ENCODE data around the gene SHOC2. TPM values are rescaled to one million over a fixed set of nuclear protein-coding genes. Genes with fewer than 3 reads are reported as not detected.

The SHOC2 gene
- total and polyA plus RNA-seq, 2 of the 8 experiments (the other 6 are each of a cell fraction or from before 2014, with no cell fraction given), result 7.6 to 28.2 TPM

- Histone ChIP-seq H3K56ac (replicated peaks; ENCODE audit: insufficient read length, low read depth, low read length) (no peak overlapping the region), H3K23ac (ENCODE audit: insufficient read length) (no peak overlapping the region), H3K36me3 (ENCODE audit: control insufficient read depth in 2 of 4, insufficient read depth in 4 of 4, low read length in 3 of 4) (no peaks in the 10 kb centered on the region), H3K4me1 (replicated peaks in 1 of 4; ENCODE audit: control insufficient read depth in 3 of 4, insufficient read depth in 4 of 4, low read length in 3 of 4) (peaks cover 0 to 7% (median 4%) of the 10 kb centered on the region in 4 experiments; a peak in 5 of 7 replicates), H3K4me3 (ENCODE audit: extremely low read depth in 1 of 4, insufficient read depth in 2 of 4, low read depth in 3 of 4, low read length in 4 of 4) (peak overlapping the region; percentile 69 to 98 (median 88)), H2BK12ac (ENCODE audit: low read depth, low read length) (no peak overlapping the region), H2BK20ac (ENCODE audit: low read length) (no peak overlapping the region), H3K4ac (replicated peaks; ENCODE audit: insufficient read length, low read depth, low read length) (no peak overlapping the region), H3K27me3 (replicated peaks in 1 of 4; ENCODE audit: control insufficient read depth in 3 of 4, extremely low read depth in 1 of 4, insufficient read depth in 3 of 4, low read length in 3 of 4) (no peaks in the 10 kb centered on the region), H3K79me2 (ENCODE audit: control insufficient read depth in 1 of 2, insufficient read depth in 2 of 2, low read length in 2 of 2) (peaks cover 4 to 42% of the 10 kb centered on the region in 2 experiments; a peak in 3 of 4 replicates), H4K5ac (ENCODE audit: insufficient read length, low read depth, low read length) (peak overlapping the region; percentile 67), H2BK120ac (replicated peaks; ENCODE audit: low read depth, low read length) (no peak overlapping the region), H2BK5ac (ENCODE audit: low read depth, low read length) (no peak overlapping the region; the same call in 1 of the 2 replicates), H4K8ac (ENCODE audit: extremely low read depth, insufficient read depth, low read length) (no peak overlapping the region; the same call in 1 of the 2 replicates), H3K9ac (replicated peaks in 1 of 4; ENCODE audit: extremely low read depth in 1 of 4, low read depth in 3 of 4, low read length in 3 of 4) (peak overlapping the region in 3 of 4 experiments; percentile 51 to 91 (median 81); a peak in 4 of 7 replicates), H3K27ac (ENCODE audit: low read depth, low read length) (peak overlapping the region; percentile 91; the same call in 1 of the 2 replicates), H3K14ac (ENCODE audit: insufficient read length) (no peak overlapping the region), H3K4me2 (ENCODE audit: insufficient read depth in 1 of 2, low read depth in 2 of 2, low read length in 2 of 2) (peak overlapping the region; percentile 73 to 88), H3K18ac (ENCODE audit: extremely low read depth, low read length) (no peak overlapping the region; the same call in 1 of the 2 replicates), H2AFZ (ENCODE audit: low read length) (0 out of 2 replicates have a peak overlapping the region, but pooled peaks have one; percentile 45), H3K23me2 (ENCODE audit: low read depth, low read length) (no peaks in the 10 kb centered on the region; the same call in 1 of the 2 replicates), H3K9me3 (ENCODE audit: insufficient read depth in 2 of 2, low read depth in 1 of 2, low read length in 1 of 2) (no peaks in the 10 kb centered on the region), H4K91ac (replicated peaks; ENCODE audit: insufficient read length, low read length) (no peak overlapping the region), H2BK15ac (ENCODE audit: low read length) (no peak overlapping the region), H2AK5ac (ENCODE audit: low read depth, low read length) (no peak overlapping the region), H4K20me1 (replicated peaks in 1 of 2; ENCODE audit: control insufficient read depth in 1 of 2, insufficient read depth in 2 of 2, low read length in 2 of 2) (no peaks in the 10 kb centered on the region), H3K79me1 (ENCODE audit: low read depth, low read length) (no peaks in the 10 kb centered on the region)
- peak; percentile 89 to 94 for DNase-seq (ENCODE audit: low read depth in 1 of 2, low spot score in 2 of 2)
- 4% methylated on average over 14 of the region's 15 CpGs; no CpG with 5 or more reads in 1 of the 2 experiments for WGBS, 2 experiments (ENCODE audit: extremely low coverage in 1 of 2, insufficient coverage in 1 of 2, insufficient read length in 1 of 2, insufficient replicate concordance in 2 of 2, low coverage in 1 of 2, low lambda C conversion rate in 2 of 2, missing lambda C conversion rate in 1 of 2)
- CTCF ChIA-PET (ENCODE audit: partially characterized antibody), result interaction anchor here (0.8 to 2.7 kb wide), 6 partner anchors 9 to 317 kb away, joined by 3 to 6 read pairs (median 3); no protein-coding TSS in a partner anchor
- no peak for FAIRE-seq
- POLR2A ChIA-PET (ENCODE audit: partially characterized antibody), result interaction anchor here (0.7 to 2.2 kb wide), 10 partner anchors 8 to 354 kb away, joined by 3 to 9 read pairs (median 3); partner anchors contain the start of genes PDCD4 and RBM20
- TF ChIP-seq SIN3A (conservative IDR thresholded peaks at IDR 0.05 in 1 of 2, IDR thresholded peaks at IDR 0.05 in 1 of 2; ENCODE audit: low read depth in 1 of 2, low read length in 2 of 2) (0 out of 4 replicates have a peak, but pooled peaks of 1 of the 2 experiments have one; percentile 37), POLR2AphosphoS5 (IDR thresholded peaks at IDR 0.05; ENCODE audit: low read depth, low read length) (no peak)
These were observed 1.1 kb upstream of the SHOC2 start for GRCh38 chr10:110918269-110918642.

All from H1 (cell line).